Parietal lobe (tissue), 1 donor: Measurements from ENCODE around the gene NSL1. TPM values are rescaled to one million over a fixed set of nuclear protein-coding genes. Genes with fewer than 3 reads are reported as not detected.

Experiments used
- total RNA-seq: library from RNA; depleted of rRNA; stranded (reverse); fragments of >200 nt; gene quantifications from one replicate; pipeline ENCODE4 v1.2.3, GENCODE V29; 2014

The NSL1 gene, protein sequence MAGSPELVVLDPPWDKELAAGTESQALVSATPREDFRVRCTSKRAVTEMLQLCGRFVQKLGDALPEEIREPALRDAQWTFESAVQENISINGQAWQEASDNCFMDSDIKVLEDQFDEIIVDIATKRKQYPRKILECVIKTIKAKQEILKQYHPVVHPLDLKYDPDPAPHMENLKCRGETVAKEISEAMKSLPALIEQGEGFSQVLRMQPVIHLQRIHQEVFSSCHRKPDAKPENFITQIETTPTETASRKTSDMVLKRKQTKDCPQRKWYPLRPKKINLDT
- 86.1 TPM for total RNA-seq

DNA sequence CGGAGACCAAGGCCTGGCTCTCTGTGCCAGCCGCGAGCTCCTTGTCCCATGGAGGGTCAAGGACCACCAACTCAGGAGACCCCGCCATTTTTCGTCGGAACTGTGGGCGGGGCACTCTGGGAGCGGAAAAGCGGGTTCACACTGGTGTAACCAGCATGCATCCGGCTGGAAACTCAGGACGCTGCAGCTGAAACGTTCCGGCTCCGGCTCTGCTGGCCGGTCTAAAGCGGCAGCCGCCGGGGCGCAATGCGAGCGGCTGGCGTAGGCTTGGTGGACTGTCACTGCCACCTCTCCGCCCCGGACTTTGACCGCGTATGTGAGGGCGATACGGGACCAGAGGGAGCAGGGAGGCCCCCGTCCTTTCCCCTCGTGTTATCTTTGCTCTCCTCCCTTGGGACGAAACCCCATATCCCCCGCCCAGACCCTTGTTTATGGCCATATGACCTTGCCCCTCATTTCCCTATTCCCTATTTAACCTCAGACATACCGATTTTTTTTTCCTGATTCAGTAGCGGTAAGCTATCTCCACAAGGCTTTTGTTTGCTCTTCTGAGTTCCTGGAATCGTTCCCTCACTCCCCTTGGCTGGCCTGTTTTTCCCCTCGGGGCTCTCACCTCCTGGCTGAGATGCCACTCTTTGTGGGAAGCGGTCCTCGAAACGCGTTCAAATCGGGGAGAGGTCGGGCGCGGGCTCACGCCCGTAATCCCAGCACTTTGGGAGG is at the start of gene NSL1, which contains the start of gene TATDN3:
Gene NSL1, minus strand, starts transcription at position 102 of the 720 bp plus-strand sequence. Its CDS starts 14 bp downstream, at position 88.
Gene TATDN3, plus strand, starts transcription at position 219 of the 720 bp plus-strand sequence. Its CDS starts 28 bp downstream, at position 247.

DNA sequence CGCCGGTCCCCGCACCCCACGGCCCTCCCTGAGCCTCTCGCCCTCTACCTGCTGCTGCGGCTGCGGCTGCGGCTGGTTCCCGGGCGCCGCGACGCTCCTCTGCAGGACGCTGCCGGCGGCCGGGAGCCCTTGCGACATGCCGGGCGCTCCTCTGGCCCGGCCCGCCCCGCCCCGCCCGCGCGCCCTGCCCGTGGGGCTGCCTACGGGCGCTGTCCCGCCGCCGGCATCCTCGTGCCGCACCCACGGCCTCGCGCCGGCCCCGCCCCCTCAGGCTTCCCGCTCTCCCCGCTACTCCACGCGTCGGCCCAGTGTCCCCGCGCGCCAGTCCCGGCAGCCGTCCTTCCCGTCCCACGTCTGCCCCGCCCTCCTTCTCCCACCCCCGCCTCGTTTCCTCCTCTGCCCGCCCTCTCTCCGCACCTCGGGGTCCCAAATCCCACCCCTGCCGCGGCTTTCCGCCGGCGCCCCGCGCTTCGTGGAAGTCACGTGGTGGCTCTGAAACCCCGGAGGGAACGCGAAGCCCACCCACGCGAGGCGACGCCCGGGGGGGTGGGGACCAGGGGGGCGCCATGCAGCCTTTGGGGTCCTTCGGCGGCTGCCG is 91.9 kb downstream of the NSL1 start, which contains the start of gene BATF3:
Gene BATF3, minus strand, starts transcription at position 216 of the 598 bp plus-strand sequence. Its CDS starts 78 bp downstream, at position 138.

Other genes starting within 250 kb of the NSL1 start
- gene ATF3, start 183.0 kb downstream of the NSL1 start, total RNA-seq = 1.9 TPM
- 5.3 TPM for gene BATF3, start 91.9 kb downstream of the NSL1 start, total RNA-seq
- gene TATDN3, start 117 bp upstream of the NSL1 start, total RNA-seq = 27.9 TPM
- gene SPATA45, start 55.9 kb upstream of the NSL1 start, total RNA-seq = not detected
- 55.1 TPM for gene FLVCR1, start 66.5 kb upstream of the NSL1 start, total RNA-seq
- gene VASH2, start 158.8 kb upstream of the NSL1 start, total RNA-seq = 80.4 TPM
- gene ANGEL2, start 224.1 kb upstream of the NSL1 start, total RNA-seq = 93.6 TPM